Activated naive CD8-positive, alpha-beta T cell (primary cell): ENCODE results near the gene ANKRD17.

Experiments
- H3K27ac Mint-ChIP-seq: one replicate; pipeline ENCODE4 v1.8.0; 2021; ENCODE audit warnings: mixed read lengths
- H3K27me3 Mint-ChIP-seq: one replicate; pipeline ENCODE4 v1.8.0; 2021; ENCODE audit warnings: mixed read lengths
- H3K36me3 Mint-ChIP-seq: one replicate; pipeline ENCODE4 v1.8.0; 2021; ENCODE audit warnings: mixed read lengths
- H3K4me1 Mint-ChIP-seq: one replicate; pipeline ENCODE4 v1.8.0; 2021; ENCODE audit warnings: low read depth, mixed read lengths
- H3K4me3 Mint-ChIP-seq: one replicate; pipeline ENCODE4 v1.8.0; 2021; ENCODE audit warnings: mild to moderate bottlenecking, mixed read lengths
- H3K9me3 Mint-ChIP-seq: one replicate; pipeline ENCODE4 v1.8.0; 2021; ENCODE audit warnings: low read depth, mixed read lengths

ANKRD17 gene

GRCh38 chr4:73036123-73036522 is 222.5 kb downstream of the ANKRD17 start:
- Mint-ChIP-seq H3K27me3 (no peaks in the 10 kb centered on the region), H3K4me1 (peaks cover 12% of the 10 kb centered on the region), H3K27ac (no peak overlapping the region), H3K4me3 (no peak overlapping the region), H3K36me3 (no peaks in the 10 kb centered on the region), H3K9me3 (no peaks in the 10 kb centered on the region)

GRCh38 chr4:73034896-73035295 is 223.7 kb downstream of the ANKRD17 start:
- no peak overlapping the region for H3K4me3 Mint-ChIP-seq
- H3K36me3 Mint-ChIP-seq = no peaks in the 10 kb centered on the region
- H3K27me3 Mint-ChIP-seq = no peaks in the 10 kb centered on the region
- H3K9me3 Mint-ChIP-seq = no peaks in the 10 kb centered on the region
- no peak overlapping the region for H3K27ac Mint-ChIP-seq
- peaks cover 12% of the 10 kb centered on the region for H3K4me1 Mint-ChIP-seq

GRCh38 chr4:73028621-73029020 is 230.0 kb downstream of the ANKRD17 start:
- Mint-ChIP-seq H3K27ac (no peak overlapping the region), H3K9me3 (no peaks in the 10 kb centered on the region), H3K27me3 (no peaks in the 10 kb centered on the region), H3K4me3 (no peak overlapping the region), H3K4me1 (no peaks in the 10 kb centered on the region), H3K36me3 (no peaks in the 10 kb centered on the region)
